ENCODE results near the gene PLD1. TPM values are rescaled to one million over a fixed set of nuclear protein-coding genes. Genes with fewer than 3 reads are reported as not detected.

PLD1 gene
- total RNA-seq, 2 donors from 2014 or later: 5.4 to 7.7 TPM

- Mint-ChIP-seq H3K4me1 (ENCODE audit: low read depth in 2 of 2) (peaks cover 7 to 17% of the 10 kb centered on the region in 2 donors), H3K4me3 (no peak overlapping the region), H3K27me3 (no peaks in the 10 kb centered on the region), H3K36me3 (no peaks in the 10 kb centered on the region), H3K9me3 (no peaks in the 10 kb centered on the region), H3K27ac (no peak overlapping the region)
- no peak for DNase-seq (ENCODE audit: low spot score)
- ATAC-seq: no peak
Observed at GRCh38 chr3:171688002-171688401, 122.3 kb downstream of the PLD1 start.

DNA sequence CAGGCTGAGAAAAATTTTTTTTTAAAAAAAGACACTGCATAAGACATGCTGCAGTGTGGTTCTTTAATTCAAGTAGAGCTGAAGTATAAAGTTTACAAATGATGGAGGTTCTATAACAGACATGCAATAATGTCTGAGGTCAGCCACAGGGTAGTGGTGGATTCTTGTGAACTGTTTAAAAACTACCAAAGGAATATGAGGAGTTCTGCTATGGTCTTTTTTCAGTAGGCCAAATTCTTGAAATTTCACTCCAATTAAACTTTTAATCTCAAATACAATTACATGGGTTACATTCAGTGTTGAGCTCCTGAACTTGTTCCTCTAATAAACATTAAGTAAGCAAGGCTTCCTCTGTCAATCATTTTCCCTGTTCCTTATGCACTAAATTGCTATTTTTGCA, 122.7 kb downstream of the PLD1 start:
- ATAC-seq (no peak), DNase-seq (ENCODE audit: low spot score) (no peak)
- no peak overlapping the region for H3K4me3 Mint-ChIP-seq
- no peaks in the 10 kb centered on the region for H3K9me3 Mint-ChIP-seq
- H3K27me3 Mint-ChIP-seq: no peaks in the 10 kb centered on the region
- H3K4me1 Mint-ChIP-seq (ENCODE audit: low read depth in 2 of 2): peaks cover 7 to 17% of the 10 kb centered on the region in 2 donors
- H3K36me3 Mint-ChIP-seq: no peaks in the 10 kb centered on the region
- H3K27ac Mint-ChIP-seq: no peak overlapping the region

- H3K9me3 Mint-ChIP-seq: no peaks in the 10 kb centered on the region
Observed at GRCh38 chr3:171687064-171687463, 123.2 kb downstream of the PLD1 start.

GRCh38 chr3:171685116-171685895, 125.0 kb downstream of the PLD1 start:
- Mint-ChIP-seq H3K9me3 (no peaks in the 10 kb centered on the region), H3K4me3 (no peak overlapping the region), H3K27ac (no peak overlapping the region), H3K36me3 (no peaks in the 10 kb centered on the region), H3K27me3 (no peaks in the 10 kb centered on the region), H3K4me1 (ENCODE audit: low read depth in 2 of 2) (peaks cover 5 to 9% of the 10 kb centered on the region in 2 donors)
- DNase-seq (ENCODE audit: low spot score) (no peak), ATAC-seq (no peak)

More at GRCh38 chr3:171687064-171687463, 123.2 kb downstream of the PLD1 start:
- Mint-ChIP-seq H3K27me3 (no peaks in the 10 kb centered on the region), H3K27ac (no peak overlapping the region), H3K4me3 (no peak overlapping the region), H3K4me1 (ENCODE audit: low read depth in 2 of 2) (peaks cover 7 to 17% of the 10 kb centered on the region in 2 donors), H3K36me3 (no peaks in the 10 kb centered on the region)
- ATAC-seq: no peak
- no peak for DNase-seq (ENCODE audit: low spot score)

DNA sequence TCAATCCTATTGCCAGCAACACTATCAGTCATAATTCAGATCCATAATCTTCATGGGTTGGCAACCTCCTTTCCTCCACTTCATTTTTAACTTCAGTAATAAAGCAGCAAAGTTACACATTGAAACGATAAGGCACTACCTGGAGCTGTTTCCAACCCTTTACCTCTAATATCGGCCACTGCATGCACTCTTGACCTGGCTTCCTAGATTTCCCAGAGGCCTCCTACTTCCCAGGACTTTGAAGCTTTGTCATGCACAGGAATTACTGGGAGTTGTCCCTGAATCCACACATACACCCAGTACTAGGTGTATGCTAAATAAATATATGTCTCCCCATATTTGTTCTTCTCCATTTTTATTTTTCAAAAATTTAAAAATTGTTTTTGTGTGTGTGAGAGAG, 126.1 kb downstream of the PLD1 start:
- H3K9me3 Mint-ChIP-seq: no peaks in the 10 kb centered on the region
- DNase-seq (ENCODE audit: low spot score) (no peak), ATAC-seq (no peak)
- no peaks in the 10 kb centered on the region for H3K27me3 Mint-ChIP-seq
- H3K4me3 Mint-ChIP-seq: no peak overlapping the region
- H3K4me1 Mint-ChIP-seq (ENCODE audit: low read depth in 2 of 2): no peaks in the 10 kb centered on the region
- no peaks in the 10 kb centered on the region for H3K36me3 Mint-ChIP-seq
- no peak overlapping the region for H3K27ac Mint-ChIP-seq

GRCh38 chr3:171682743-171683142, 127.5 kb downstream of the PLD1 start:
- H3K4me1 Mint-ChIP-seq (ENCODE audit: low read depth in 2 of 2): no peaks in the 10 kb centered on the region
- DNase-seq (ENCODE audit: low spot score) (no peak), ATAC-seq (no peak)
- no peak overlapping the region for H3K4me3 Mint-ChIP-seq
- H3K36me3 Mint-ChIP-seq: no peaks in the 10 kb centered on the region
- no peaks in the 10 kb centered on the region for H3K27me3 Mint-ChIP-seq
- H3K9me3 Mint-ChIP-seq: no peaks in the 10 kb centered on the region
- H3K27ac Mint-ChIP-seq: no peak overlapping the region

GRCh38 chr3:171680726-171681411, 129.4 kb downstream of the PLD1 start:
- no peaks in the 10 kb centered on the region for H3K36me3 Mint-ChIP-seq
- DNase-seq (ENCODE audit: low spot score): no peak
- H3K9me3 Mint-ChIP-seq: no peaks in the 10 kb centered on the region
- no peak overlapping the region for H3K4me3 Mint-ChIP-seq
- no peak for ATAC-seq
- H3K4me1 Mint-ChIP-seq (ENCODE audit: low read depth in 2 of 2): no peaks in the 10 kb centered on the region
- no peak overlapping the region for H3K27ac Mint-ChIP-seq
- H3K27me3 Mint-ChIP-seq: no peaks in the 10 kb centered on the region

- Mint-ChIP-seq H3K9me3 (no peaks in the 10 kb centered on the region), H3K4me3 (no peak overlapping the region), H3K27ac (no peak overlapping the region), H3K36me3 (no peaks in the 10 kb centered on the region), H3K4me1 (ENCODE audit: low read depth in 2 of 2) (no peaks in the 10 kb centered on the region), H3K27me3 (no peaks in the 10 kb centered on the region)
- DNase-seq (ENCODE audit: low spot score): no peak
- no peak for ATAC-seq
Observed at GRCh38 chr3:171678971-171679492, 131.3 kb downstream of the PLD1 start.

- H3K36me3 Mint-ChIP-seq: no peaks in the 10 kb centered on the region
- ATAC-seq (no peak), DNase-seq (ENCODE audit: low spot score) (no peak)
- no peak overlapping the region for H3K27ac Mint-ChIP-seq
- H3K4me1 Mint-ChIP-seq (ENCODE audit: low read depth in 2 of 2): no peaks in the 10 kb centered on the region
- H3K4me3 Mint-ChIP-seq: no peak overlapping the region
- H3K27me3 Mint-ChIP-seq: no peaks in the 10 kb centered on the region
- H3K9me3 Mint-ChIP-seq: no peaks in the 10 kb centered on the region
Observed at GRCh38 chr3:171677706-171678105, 132.6 kb downstream of the PLD1 start.

- DNase-seq (ENCODE audit: low spot score) (no peak), ATAC-seq (no peak)
- H3K36me3 Mint-ChIP-seq: no peaks in the 10 kb centered on the region
- H3K4me3 Mint-ChIP-seq: no peak overlapping the region
- no peaks in the 10 kb centered on the region for H3K9me3 Mint-ChIP-seq
- no peaks in the 10 kb centered on the region for H3K27me3 Mint-ChIP-seq
- no peaks in the 10 kb centered on the region for H3K4me1 Mint-ChIP-seq (ENCODE audit: low read depth in 2 of 2)
- H3K27ac Mint-ChIP-seq: no peak overlapping the region
Observed at GRCh38 chr3:171676601-171677175, 133.6 kb downstream of the PLD1 start.

GRCh38 chr3:171673951-171674350, 136.3 kb downstream of the PLD1 start:
- Mint-ChIP-seq H3K4me3 (no peak overlapping the region), H3K27me3 (no peaks in the 10 kb centered on the region), H3K9me3 (no peaks in the 10 kb centered on the region), H3K4me1 (ENCODE audit: low read depth in 2 of 2) (no peaks in the 10 kb centered on the region), H3K27ac (no peak overlapping the region), H3K36me3 (no peaks in the 10 kb centered on the region)
- DNase-seq (ENCODE audit: low spot score) (no peak), ATAC-seq (no peak)

GRCh38 chr3:171672538-171672937, 137.7 kb downstream of the PLD1 start:
- Mint-ChIP-seq H3K27ac (no peak overlapping the region), H3K4me3 (no peak overlapping the region), H3K4me1 (ENCODE audit: low read depth in 2 of 2) (no peaks in the 10 kb centered on the region), H3K9me3 (no peaks in the 10 kb centered on the region), H3K27me3 (no peaks in the 10 kb centered on the region), H3K36me3 (peaks cover 5% of the 10 kb centered on the region)
- ATAC-seq (no peak), DNase-seq (ENCODE audit: low spot score) (no peak)

GRCh38 chr3:171672124-171672523, 138.2 kb downstream of the PLD1 start:
- no peak for ATAC-seq
- Mint-ChIP-seq H3K9me3 (no peaks in the 10 kb centered on the region), H3K27me3 (no peaks in the 10 kb centered on the region), H3K4me3 (no peak overlapping the region), H3K36me3 (peaks cover 5% of the 10 kb centered on the region), H3K27ac (no peak overlapping the region), H3K4me1 (ENCODE audit: low read depth in 2 of 2) (no peaks in the 10 kb centered on the region)
- DNase-seq (ENCODE audit: low spot score): no peak

GRCh38 chr3:171671709-171672108, 138.6 kb downstream of the PLD1 start:
- no peak for ATAC-seq
- H3K9me3 Mint-ChIP-seq: no peaks in the 10 kb centered on the region

More at GRCh38 chr3:171671709-171672108, 138.6 kb downstream of the PLD1 start:
- Mint-ChIP-seq H3K27ac (no peak overlapping the region), H3K36me3 (peaks cover 5% of the 10 kb centered on the region), H3K4me1 (ENCODE audit: low read depth in 2 of 2) (no peaks in the 10 kb centered on the region), H3K4me3 (no peak overlapping the region), H3K27me3 (no peaks in the 10 kb centered on the region)
- no peak for DNase-seq (ENCODE audit: low spot score)
